HG03095 (cell line): Measurements from ENCODE around the gene CEP112.
"Not testable (repeated sequence)": the region's sequence is repeated elsewhere in the genome, so short reads cannot be mapped to it uniquely, and the experiment has no call there.

Experiments
- ATAC-seq: cut with Tn5 transposase; IDR thresholded peaks from one replicate; pipeline ENCODE4 v1.9.1; 2021; ENCODE audit warnings: moderate library complexity; ENCODE audit not compliant: unreplicated experiment

The CEP112 gene

DNA sequence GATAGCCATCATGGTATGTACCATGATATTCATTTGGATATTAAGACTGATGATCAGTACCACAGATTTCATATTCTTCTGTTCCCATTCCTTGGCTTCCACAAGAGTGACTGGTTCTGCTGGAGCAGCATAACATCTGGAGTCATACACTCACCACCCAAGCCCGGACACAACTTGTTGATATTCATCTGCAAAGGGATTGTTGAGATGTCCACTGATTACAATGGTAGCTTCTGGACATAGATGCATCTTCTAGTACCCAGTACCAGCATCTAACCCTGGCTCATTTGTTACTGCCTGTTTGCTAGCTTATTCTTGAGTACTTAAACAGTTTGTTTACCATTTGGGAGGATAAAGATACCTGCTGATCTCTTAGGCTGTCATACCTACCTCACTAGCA lies 394.8 kb downstream of the CEP112 start:
- no peak for ATAC-seq

- no peak for ATAC-seq
Observed at GRCh38 chr17:65794572-65794971, 397.4 kb downstream of the CEP112 start.

DNA sequence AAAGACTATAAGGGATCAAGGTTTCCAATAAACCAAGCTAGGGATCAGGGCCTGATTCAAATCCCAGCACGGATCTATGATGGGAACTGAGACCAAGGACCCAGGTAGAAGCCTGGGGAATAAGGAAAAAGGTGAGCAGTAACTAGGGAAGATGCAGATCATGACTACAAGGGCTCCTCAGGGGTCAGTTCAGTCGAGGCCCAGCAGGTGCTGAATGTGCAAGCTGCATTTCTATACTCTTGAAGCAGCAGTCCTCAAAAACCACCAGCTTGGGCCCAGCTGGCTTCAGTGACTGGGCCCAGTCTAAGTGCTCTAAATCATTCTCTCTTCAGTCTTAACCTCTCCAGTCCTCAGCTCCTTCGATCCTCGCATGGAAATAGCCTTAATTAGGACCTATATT lies 401.7 kb downstream of the CEP112 start:
- no peak for ATAC-seq

GRCh38 chr17:65787503-65787902 lies 404.4 kb downstream of the CEP112 start:
- no peak for ATAC-seq

- ATAC-seq, result no peak
Observed at GRCh38 chr17:65786479-65786878, 405.5 kb downstream of the CEP112 start.

DNA sequence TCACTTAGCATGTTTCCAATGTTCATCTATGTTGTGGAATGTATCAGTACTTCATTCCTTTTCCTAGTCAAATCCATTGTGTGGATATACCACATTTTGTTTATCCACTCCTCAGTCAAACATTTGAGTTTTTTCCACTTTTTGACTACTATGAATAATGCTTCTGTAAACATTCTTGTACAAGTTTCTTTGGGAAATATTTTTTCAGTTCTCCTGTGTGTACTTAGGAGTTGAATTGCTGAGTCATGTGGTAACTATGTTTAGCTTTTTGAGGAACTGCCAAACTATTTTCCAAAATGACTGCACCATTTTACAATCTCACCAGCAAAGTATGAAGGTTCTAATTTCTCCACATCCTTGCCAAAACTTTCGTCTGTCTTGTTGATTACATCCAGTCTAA lies 406.8 kb downstream of the CEP112 start:
- ATAC-seq, result no peak

DNA sequence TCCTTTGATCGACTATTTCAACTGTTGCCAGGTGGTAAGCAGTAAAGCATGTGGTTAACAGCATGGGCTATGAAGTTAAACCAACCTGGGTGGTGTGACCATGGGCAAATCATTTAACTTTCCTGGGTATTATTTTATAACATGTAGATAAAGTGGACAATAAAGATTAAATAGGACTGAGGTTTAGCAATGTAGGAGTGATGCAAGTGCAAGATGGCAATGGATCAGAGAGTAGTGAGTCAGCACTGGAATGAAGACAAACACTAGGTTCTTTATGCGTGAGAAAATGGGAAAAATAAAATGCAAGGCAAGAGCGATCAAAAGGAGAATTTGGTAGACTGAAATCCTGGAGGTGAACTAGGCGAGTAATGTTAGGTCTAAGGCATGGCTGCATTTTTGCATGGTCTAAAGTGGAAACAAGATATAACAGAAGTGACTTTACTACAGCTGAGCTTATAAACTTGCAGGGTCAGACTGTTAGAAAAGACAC lies 408.0 kb downstream of the CEP112 start:
- no peak for ATAC-seq

GRCh38 chr17:65782104-65782706 lies 409.7 kb downstream of the CEP112 start:
- ATAC-seq, result not testable (repeated sequence)

- no peak for ATAC-seq
Observed at GRCh38 chr17:65780111-65780510, 411.8 kb downstream of the CEP112 start.

GRCh38 chr17:65776890-65777289 lies 415.0 kb downstream of the CEP112 start:
- ATAC-seq, result no peak

GRCh38 chr17:65774787-65775186 lies 417.1 kb downstream of the CEP112 start:
- ATAC-seq, result no peak

- no peak for ATAC-seq
Observed at GRCh38 chr17:65772989-65773388, 418.9 kb downstream of the CEP112 start.

GRCh38 chr17:65771704-65772103 lies 420.2 kb downstream of the CEP112 start:
- no peak for ATAC-seq

DNA sequence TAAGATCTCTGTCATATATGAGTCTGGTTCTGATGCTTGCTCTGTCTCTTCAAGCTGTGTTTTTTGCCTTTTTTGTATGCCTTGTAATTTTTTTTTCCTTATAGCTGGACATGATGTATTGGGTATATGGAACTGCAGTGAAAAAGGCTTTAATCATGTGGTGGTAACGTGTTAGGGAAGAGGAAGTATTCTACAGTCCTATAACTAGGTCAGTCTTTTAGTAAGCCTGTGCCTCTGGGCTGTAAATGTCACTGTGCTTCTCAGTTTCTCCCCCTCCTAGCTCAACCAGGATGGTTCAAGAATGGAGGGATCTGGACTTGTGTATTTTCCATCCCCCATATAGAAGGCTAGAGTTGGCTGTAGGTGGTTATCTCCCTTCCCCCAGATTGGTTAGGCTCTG lies 428.1 kb downstream of the CEP112 start:
- ATAC-seq, result no peak

DNA sequence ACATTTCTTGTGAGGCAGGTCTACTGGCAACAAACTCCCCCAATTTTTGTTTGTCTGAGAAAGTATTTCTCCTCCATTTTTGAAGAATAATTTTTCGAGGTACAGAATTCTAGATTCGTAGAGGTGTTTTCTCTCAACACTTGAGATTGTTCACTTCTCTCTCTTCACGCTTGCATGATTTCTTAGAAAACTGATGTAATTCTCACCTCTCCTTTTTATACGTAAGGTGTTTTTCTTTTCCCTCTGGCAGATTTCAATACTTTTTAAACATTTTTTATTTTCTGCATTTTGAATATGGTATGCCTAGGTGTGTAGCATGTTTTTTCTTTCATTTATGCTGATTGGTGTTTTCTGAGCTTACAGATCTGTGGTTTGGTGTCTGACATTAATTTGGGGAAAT lies 429.0 kb downstream of the CEP112 start:
- ATAC-seq, result no peak

DNA sequence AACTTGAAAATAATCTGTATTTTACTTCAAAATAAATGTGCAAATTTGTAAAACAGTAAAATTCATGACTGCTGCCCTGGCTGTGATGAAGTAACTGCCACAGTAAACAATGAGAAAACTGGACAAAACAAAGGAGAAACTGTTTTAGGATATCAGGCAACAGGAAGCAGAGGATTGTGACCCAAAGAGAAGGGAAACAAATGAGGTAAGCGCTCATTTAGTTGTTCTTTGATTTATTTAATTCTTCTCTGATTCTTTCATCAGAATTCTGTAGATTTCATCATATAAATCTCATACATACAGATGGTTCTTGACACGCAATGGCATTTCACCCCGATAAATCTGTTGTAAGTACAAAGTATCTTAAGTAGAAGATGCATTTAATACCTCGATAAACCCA lies 432.4 kb downstream of the CEP112 start:
- no peak for ATAC-seq

DNA sequence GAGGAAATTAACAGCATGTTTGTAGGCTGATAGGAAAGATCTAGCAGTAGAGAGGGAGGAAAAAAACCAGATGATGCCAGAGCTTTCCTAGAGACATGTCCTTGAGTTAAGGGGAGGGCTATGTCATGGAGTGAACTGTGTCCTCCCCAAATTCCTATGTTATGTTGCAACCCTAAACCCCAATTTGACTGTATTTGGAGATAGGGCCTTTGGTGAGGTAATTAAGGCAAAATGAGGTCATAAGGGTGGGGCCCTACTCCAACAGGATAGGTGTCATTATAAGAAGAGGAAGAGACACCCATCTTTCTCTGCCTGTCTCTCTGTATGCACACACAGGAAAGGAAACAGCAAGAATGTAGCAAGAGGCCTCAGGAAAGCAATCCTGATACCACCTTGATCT lies 435.2 kb downstream of the CEP112 start:
- no peak for ATAC-seq

DNA sequence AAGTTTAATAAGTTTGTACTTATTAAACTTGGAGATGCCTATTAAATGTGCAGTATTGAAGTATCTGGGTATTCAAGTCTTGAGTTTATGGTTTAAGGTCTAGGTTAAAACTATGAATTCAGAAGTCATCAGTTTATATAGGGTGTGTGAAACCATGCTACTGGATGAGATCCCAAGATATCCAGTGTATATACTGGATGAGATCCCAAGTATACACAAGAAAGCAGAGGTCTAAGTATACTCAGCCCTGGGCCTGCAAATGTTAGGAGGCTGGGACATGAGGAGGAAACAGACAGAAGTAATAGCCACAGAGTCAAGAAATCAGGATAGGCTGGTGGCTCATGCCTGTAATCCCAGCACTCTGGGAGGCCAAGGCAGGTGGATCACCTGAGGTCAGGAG lies 436.1 kb downstream of the CEP112 start:
- ATAC-seq, result no peak

GRCh38 chr17:65754630-65755029 lies 437.3 kb downstream of the CEP112 start:
- ATAC-seq, result no peak

DNA sequence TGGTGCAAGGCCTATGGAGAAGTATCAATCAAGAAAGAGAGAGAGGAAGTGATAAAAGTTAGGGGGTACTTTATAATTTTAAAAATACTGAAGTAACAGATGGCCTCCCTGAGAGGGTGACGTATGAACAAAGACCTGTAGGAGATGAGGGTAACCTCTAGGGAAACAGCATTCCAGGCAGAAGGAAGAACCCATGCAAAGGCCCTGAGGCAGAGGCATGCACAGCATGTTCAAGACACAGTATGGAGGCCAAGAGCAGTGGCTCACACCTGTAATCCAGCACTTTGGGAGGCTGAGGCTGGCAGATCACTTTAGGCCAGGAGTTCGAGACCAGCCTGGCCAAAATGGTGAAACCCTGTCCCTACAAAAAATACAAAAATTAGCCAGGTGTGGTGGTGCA lies 437.9 kb downstream of the CEP112 start:
- no peak for ATAC-seq

DNA sequence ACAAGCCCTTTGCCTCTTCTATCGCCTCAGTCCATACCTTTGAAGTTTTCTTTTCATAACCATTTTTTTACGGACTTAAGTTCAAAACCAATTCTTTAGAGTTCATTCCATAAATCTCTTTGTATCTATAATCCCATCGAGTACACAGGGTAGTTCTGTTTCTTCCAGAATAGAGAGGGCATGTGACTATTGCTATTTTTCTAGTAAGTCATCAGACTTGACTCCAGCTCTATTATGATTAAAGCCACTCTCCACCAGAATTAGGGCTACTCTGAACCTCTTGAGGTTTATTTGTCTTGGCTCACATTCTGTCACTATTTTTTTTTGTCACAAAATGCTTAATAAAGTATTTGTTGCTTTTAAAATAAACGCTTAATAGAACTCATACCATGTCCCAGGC lies 438.6 kb downstream of the CEP112 start:
- no peak for ATAC-seq

DNA sequence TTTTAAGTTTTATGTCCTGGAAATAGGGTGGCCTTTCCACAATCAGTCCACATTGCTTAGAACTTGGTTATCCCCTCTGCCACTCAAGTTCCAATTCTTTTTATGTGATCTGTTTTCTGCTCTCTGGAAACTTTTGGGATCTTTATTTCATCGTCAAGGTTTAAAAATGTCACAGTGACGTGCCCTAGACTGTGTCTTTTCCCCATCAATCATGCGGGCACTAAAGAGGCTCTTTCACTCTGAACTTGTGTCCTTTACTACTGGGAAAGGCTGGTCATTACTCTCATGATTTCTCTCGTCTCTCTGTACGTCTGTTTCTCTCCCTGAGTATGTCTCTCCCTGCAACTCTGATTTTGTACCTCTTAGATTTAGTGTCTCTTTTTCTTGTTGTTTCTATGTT lies 440.7 kb downstream of the CEP112 start:
- ATAC-seq, result no peak

- no peak for ATAC-seq
Observed at GRCh38 chr17:65750631-65751115, 441.3 kb downstream of the CEP112 start.
